A549 (cell line): Measurements from ENCODE around the gene SERINC3.

Source experiments
- CHD2 ChIP-seq: fragments of 150-350 bp; IDR thresholded peaks from 2 replicates; pipeline ENCODE4 v1.6.1; 2014; ENCODE audit warnings: low read length; ENCODE audit not compliant: partially characterized antibody
- MYC ChIP-seq: IDR thresholded peaks from 2 replicates; pipeline ENCODE4 v1.6.1; 2012; ENCODE audit warnings: mild to moderate bottlenecking, inconsistent platforms, low read length, improper control_type of control experiment, borderline replicate concordance
- PHF8 ChIP-seq: fragments of 200-600 bp; sonication (generic); IDR thresholded peaks from 2 replicates; pipeline ENCODE4 v1.6.1; 2016; ENCODE audit warnings: low read depth, mild to moderate bottlenecking, antibody characterized with exemption, moderate library complexity, borderline replicate concordance
- POLR2A ChIP-seq: IDR thresholded peaks from 2 replicates; pipeline ENCODE4 v1.6.1; 2012; ENCODE audit warnings: mild to moderate bottlenecking, low read length
- SMC3 ChIP-seq: fragments of >200 bp; sonication (Bioruptor Twin); formaldehyde crosslinking; IDR thresholded peaks from 3 replicates; pipeline ENCODE4 v1.6.1; 2018; ENCODE audit warnings: inconsistent platforms
- ZNF302 ChIP-seq: fragments of 250-450 bp; sonication (Bioruptor Pico); IDR thresholded peaks from 2 replicates; pipeline ENCODE4 v1.9.0; 2021; ENCODE audit warnings: inconsistent platforms, mild to moderate bottlenecking, moderate library complexity
- TF ChIP-seq, protein P1 (sequence below): fragments of >200 bp; sonication (Bioruptor Twin); formaldehyde crosslinking; IDR thresholded peaks from 3 replicates; pipeline ENCODE4 v1.5.1; 2016
- TF ChIP-seq, protein P2 (sequence below): IDR thresholded peaks from 2 replicates; pipeline ENCODE4 v1.6.1; 2012
- TF ChIP-seq, protein P3 (sequence below): fragments of 450-650 bp; IDR thresholded peaks from 2 replicates; pipeline ENCODE4 v1.6.1; 2014; ENCODE audit warnings: antibody characterized with exemption

DNA sequence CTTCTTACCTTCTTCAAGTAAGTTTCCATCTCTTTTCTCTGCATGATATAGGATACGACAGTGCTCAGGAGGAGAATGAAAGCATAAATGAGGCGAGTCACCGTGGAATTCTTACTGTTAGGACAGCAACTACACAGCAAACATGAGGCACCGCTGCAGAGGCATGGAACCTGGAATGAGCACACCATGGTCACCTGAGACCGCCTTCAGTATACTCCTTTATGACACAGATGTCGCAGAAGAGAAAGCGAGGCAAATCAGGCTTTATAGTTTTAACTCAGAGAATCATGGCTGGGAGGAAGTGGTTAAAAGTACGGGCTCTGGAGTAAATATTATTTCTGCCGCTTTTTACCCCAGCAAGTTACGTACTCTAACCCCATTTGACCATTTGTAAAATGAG, 8.0 kb downstream of the SERINC3 start:
- TF ChIP-seq, protein P1, sequence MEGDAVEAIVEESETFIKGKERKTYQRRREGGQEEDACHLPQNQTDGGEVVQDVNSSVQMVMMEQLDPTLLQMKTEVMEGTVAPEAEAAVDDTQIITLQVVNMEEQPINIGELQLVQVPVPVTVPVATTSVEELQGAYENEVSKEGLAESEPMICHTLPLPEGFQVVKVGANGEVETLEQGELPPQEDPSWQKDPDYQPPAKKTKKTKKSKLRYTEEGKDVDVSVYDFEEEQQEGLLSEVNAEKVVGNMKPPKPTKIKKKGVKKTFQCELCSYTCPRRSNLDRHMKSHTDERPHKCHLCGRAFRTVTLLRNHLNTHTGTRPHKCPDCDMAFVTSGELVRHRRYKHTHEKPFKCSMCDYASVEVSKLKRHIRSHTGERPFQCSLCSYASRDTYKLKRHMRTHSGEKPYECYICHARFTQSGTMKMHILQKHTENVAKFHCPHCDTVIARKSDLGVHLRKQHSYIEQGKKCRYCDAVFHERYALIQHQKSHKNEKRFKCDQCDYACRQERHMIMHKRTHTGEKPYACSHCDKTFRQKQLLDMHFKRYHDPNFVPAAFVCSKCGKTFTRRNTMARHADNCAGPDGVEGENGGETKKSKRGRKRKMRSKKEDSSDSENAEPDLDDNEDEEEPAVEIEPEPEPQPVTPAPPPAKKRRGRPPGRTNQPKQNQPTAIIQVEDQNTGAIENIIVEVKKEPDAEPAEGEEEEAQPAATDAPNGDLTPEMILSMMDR: no peak
- TF ChIP-seq CHD2: no peak
- TF ChIP-seq MYC: no peak
- no peak for TF ChIP-seq POLR2A
- TF ChIP-seq SMC3: no peak
- TF ChIP-seq, protein P2, sequence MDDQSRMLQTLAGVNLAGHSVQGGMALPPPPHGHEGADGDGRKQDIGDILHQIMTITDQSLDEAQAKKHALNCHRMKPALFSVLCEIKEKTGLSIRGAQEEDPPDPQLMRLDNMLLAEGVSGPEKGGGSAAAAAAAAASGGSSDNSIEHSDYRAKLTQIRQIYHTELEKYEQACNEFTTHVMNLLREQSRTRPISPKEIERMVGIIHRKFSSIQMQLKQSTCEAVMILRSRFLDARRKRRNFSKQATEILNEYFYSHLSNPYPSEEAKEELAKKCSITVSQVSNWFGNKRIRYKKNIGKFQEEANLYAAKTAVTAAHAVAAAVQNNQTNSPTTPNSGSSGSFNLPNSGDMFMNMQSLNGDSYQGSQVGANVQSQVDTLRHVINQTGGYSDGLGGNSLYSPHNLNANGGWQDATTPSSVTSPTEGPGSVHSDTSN: no peak
- no peak for TF ChIP-seq PHF8
- TF ChIP-seq ZNF302: no peak
- TF ChIP-seq, protein P3, sequence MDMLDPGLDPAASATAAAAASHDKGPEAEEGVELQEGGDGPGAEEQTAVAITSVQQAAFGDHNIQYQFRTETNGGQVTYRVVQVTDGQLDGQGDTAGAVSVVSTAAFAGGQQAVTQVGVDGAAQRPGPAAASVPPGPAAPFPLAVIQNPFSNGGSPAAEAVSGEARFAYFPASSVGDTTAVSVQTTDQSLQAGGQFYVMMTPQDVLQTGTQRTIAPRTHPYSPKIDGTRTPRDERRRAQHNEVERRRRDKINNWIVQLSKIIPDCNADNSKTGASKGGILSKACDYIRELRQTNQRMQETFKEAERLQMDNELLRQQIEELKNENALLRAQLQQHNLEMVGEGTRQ: no peak
